Panc1 (cell line): ENCODE data around the gene COL23A1. TPM values are rescaled to one million over a fixed set of nuclear protein-coding genes. Genes with fewer than 3 reads are reported as not detected.

Source experiments
- ATAC-seq: fragments of 200-7000 bp; cut with Tn5 transposase; 2 replicates; pipeline ENCODE4 v1.9.1; 2020; ENCODE audit warnings: mild to moderate bottlenecking, moderate library complexity
- BruUV-seq: library from RNA; stranded (reverse); fragments of 400-500 nt; replicated peaks from 2 replicates; lab custom pipeline; 2021; lab: Mats Ljungman, UMichigan
- CTCF ChIA-PET: fragments of 300-600 bp; sonication (Branson Sonifier 250); formaldehyde crosslinking; loops from one replicate; lab custom pipeline; 2022; ENCODE audit warnings: antibody characterized with exemption; lab: Charles Lee
- POLR2A ChIA-PET: fragments of 300-600 bp; sonication (Branson Sonifier 250); formaldehyde crosslinking; loops from one replicate; lab custom pipeline; 2022; ENCODE audit warnings: antibody characterized with exemption; lab: Charles Lee
- DNase-seq: peaks from one replicate; pipeline ENCODE4 v3.0.0-alpha.2; 2010; ENCODE audit warnings: low read depth, low spot score
- H3K27ac ChIP-seq: 2 replicates; pipeline ENCODE4 v1.5.1; 2011; ENCODE audit warnings: mild to moderate bottlenecking, low read length, inconsistent platforms
- H3K27me3 ChIP-seq: fragments of 200-500 bp; sonication (Bioruptor generic); 2 replicates; pipeline ENCODE4 v1.6.0; 2014; ENCODE audit warnings: low read length, inconsistent platforms; ENCODE audit not compliant: control insufficient read depth, insufficient read depth
- H3K36me3 ChIP-seq: fragments of 200-500 bp; sonication (Bioruptor generic); 2 replicates; pipeline ENCODE4 v1.5.1; 2014; ENCODE audit warnings: inconsistent platforms, mild to moderate bottlenecking, low read length, moderate library complexity; ENCODE audit not compliant: control insufficient read depth, insufficient read depth
- H3K4me1 ChIP-seq: 2 replicates; pipeline ENCODE4 v1.5.1; 2011; ENCODE audit warnings: inconsistent platforms, mild to moderate bottlenecking, low read length, moderate library complexity; ENCODE audit not compliant: control insufficient read depth, insufficient read depth
- H3K4me3 ChIP-seq, 2 experiments: 2 replicates each; pipeline ENCODE4 v1.5.1; 2011 to 2012; ENCODE audit warnings: low read depth in 2 of 2, low read length in 2 of 2, mild to moderate bottlenecking in 2 of 2, inconsistent platforms in 1 of 2, moderate library complexity in 1 of 2
- H3K9me3 ChIP-seq: fragments of 200-500 bp; sonication (Bioruptor generic); 2 replicates; pipeline ENCODE4 v1.5.1; 2014; ENCODE audit warnings: low read depth, mild to moderate bottlenecking, inconsistent platforms, low read length, moderate library complexity; ENCODE audit not compliant: control insufficient read depth, insufficient read depth
- CTCF ChIP-seq: fragments of 450-650 bp; IDR thresholded peaks from 2 replicates; pipeline ENCODE4 v1.5.1; 2017; ENCODE audit warnings: mild to moderate bottlenecking
- POLR2AphosphoS5 ChIP-seq: IDR thresholded peaks from 2 replicates; pipeline ENCODE4 v1.6.1; 2012; ENCODE audit warnings: mild to moderate bottlenecking, low read depth, low read length, moderate library complexity
- REST ChIP-seq, 2 experiments: IDR thresholded peaks; 2 replicates each; pipeline ENCODE4 v1.6.1; 2011 to 2012; ENCODE audit warnings: low read depth in 2 of 2, control low read depth in 1 of 2, low read length in 1 of 2, mild to moderate bottlenecking in 1 of 2, moderate library complexity in 1 of 2; ENCODE audit not compliant: insufficient read depth in 1 of 2
- SIN3A ChIP-seq: IDR thresholded peaks from 2 replicates; pipeline ENCODE4 v1.6.1; 2012; ENCODE audit warnings: low read depth, mild to moderate bottlenecking, low read length, moderate library complexity, borderline replicate concordance; ENCODE audit not compliant: insufficient read depth
- TCF7L2 ChIP-seq: IDR thresholded peaks from 2 replicates; pipeline ENCODE4 v1.6.1; 2011; ENCODE audit warnings: mild to moderate bottlenecking, low read depth, low read length, inconsistent platforms
- in situ Hi-C: cut with HindIII; loops from 2 replicates; pipeline ENCODE4 v1.10.0; 2016; ENCODE audit warnings: low sequenced_read_pairs, low pct_unique_long_range_greater_than_20kb
- intact Hi-C: fragments of 100-400 bp; cut with micrococcal nuclease; formaldehyde crosslinking; loops from one replicate; pipeline ENCODE4 v1.10.0; 2022; ENCODE audit not compliant: unreplicated experiment
- total RNA-seq: library from RNA; stranded (reverse); gene quantifications from one replicate; pipeline ENCODE4 v1.2.1, GENCODE V29; 2021; ENCODE audit not compliant: unreplicated experiment

The COL23A1 gene
- total RNA-seq, 1 experiment from 2014 or later = 0.05 TPM

GRCh38 chr5:178337334-178337741, 252.9 kb downstream of the COL23A1 start:
- ATAC-seq = no peak
- no TSS peak for BruUV-seq

GRCh38 chr5:178336889-178337288, 253.3 kb downstream of the COL23A1 start:
- CTCF ChIA-PET = interaction anchor here (0.6 kb wide), 1 partner anchor 34 kb away, joined by 3 read pairs; no protein-coding TSS in a partner anchor
- no peak for ATAC-seq
- intact Hi-C loops = no loop called here

More at GRCh38 chr5:178337334-178337741, 252.9 kb downstream of the COL23A1 start:
- POLR2A ChIA-PET = no interaction called here
- in situ Hi-C loops (no loop called here), intact Hi-C loops (no loop called here)
- Histone ChIP-seq H3K36me3 (no peaks in the 10 kb centered on the region), H3K9me3 (no peaks in the 10 kb centered on the region), H3K4me1 (no peaks in the 10 kb centered on the region), H3K27ac (no peak overlapping the region), H3K4me3 (no peak overlapping the region), H3K27me3 (peaks cover 4% of the 10 kb centered on the region)
- CTCF ChIA-PET = no interaction called here
- no peak for DNase-seq
- no peak for TF ChIP-seq SIN3A
- TF ChIP-seq CTCF = no peak
- TF ChIP-seq TCF7L2 = no peak
- TF ChIP-seq REST (IDR thresholded peaks at IDR 0.05; ENCODE audit: insufficient read depth in 1 of 2, low read depth in 2 of 2, low read length in 1 of 2) = no peak
- no peak for TF ChIP-seq POLR2AphosphoS5

More at GRCh38 chr5:178336889-178337288, 253.3 kb downstream of the COL23A1 start:
- Histone ChIP-seq H3K9me3 (no peaks in the 10 kb centered on the region), H3K36me3 (no peaks in the 10 kb centered on the region), H3K4me1 (no peaks in the 10 kb centered on the region), H3K27me3 (peaks cover 4% of the 10 kb centered on the region), H3K4me3 (no peak overlapping the region), H3K27ac (no peak overlapping the region)
- in situ Hi-C loops = no loop called here
- no peak for DNase-seq
- no TSS peak for BruUV-seq
- no peak for TF ChIP-seq CTCF
- no peak for TF ChIP-seq SIN3A
- no peak for TF ChIP-seq TCF7L2
- TF ChIP-seq POLR2AphosphoS5 = no peak
- TF ChIP-seq REST (IDR thresholded peaks at IDR 0.05; ENCODE audit: insufficient read depth in 1 of 2, low read depth in 2 of 2, low read length in 1 of 2) = no peak
- POLR2A ChIA-PET = no interaction called here
